Bronchial epithelial cell (primary cell): ENCODE data around the gene CROT. TPM values are rescaled to one million over a fixed set of nuclear protein-coding genes. Genes with fewer than 3 reads are reported as not detected.

Source experiments
- DNase-seq: peaks from one replicate; pipeline ENCODE4 v3.0.0-alpha.2; 2010; ENCODE audit warnings: low read depth
- FAIRE-seq: peaks from 2 replicates; lab custom pipeline; 2011; peaks lifted over from hg19 to GRCh38; lab: Jason Lieb, UNC
- H3K27me3 ChIP-seq: 2 replicates; pipeline ENCODE4 v1.5.1; 2011; ENCODE audit warnings: low read length; ENCODE audit not compliant: control insufficient read depth, insufficient read depth
- H3K36me3 ChIP-seq: 2 replicates; pipeline ENCODE4 v1.5.1; 2011; ENCODE audit warnings: low read length; ENCODE audit not compliant: control insufficient read depth, insufficient read depth
- H3K4me3 ChIP-seq: 2 replicates; pipeline ENCODE4 v1.5.1; 2011; ENCODE audit warnings: mild to moderate bottlenecking, low read depth, low read length, control low read depth
- total RNA-seq: library from RNA; depleted of rRNA; stranded (reverse); fragments of >200 nt; gene quantifications from 2 replicates; pipeline ENCODE4 v1.2.1, GENCODE V29; 2014
- TF ChIP-seq, protein P1 (sequence below): IDR thresholded peaks from 2 replicates; pipeline ENCODE4 v1.5.1; 2011; ENCODE audit warnings: mild to moderate bottlenecking, moderate library complexity, low read length, control low read depth, inconsistent platforms; ENCODE audit not compliant: insufficient read depth, severe bottlenecking

Gene CROT, protein sequence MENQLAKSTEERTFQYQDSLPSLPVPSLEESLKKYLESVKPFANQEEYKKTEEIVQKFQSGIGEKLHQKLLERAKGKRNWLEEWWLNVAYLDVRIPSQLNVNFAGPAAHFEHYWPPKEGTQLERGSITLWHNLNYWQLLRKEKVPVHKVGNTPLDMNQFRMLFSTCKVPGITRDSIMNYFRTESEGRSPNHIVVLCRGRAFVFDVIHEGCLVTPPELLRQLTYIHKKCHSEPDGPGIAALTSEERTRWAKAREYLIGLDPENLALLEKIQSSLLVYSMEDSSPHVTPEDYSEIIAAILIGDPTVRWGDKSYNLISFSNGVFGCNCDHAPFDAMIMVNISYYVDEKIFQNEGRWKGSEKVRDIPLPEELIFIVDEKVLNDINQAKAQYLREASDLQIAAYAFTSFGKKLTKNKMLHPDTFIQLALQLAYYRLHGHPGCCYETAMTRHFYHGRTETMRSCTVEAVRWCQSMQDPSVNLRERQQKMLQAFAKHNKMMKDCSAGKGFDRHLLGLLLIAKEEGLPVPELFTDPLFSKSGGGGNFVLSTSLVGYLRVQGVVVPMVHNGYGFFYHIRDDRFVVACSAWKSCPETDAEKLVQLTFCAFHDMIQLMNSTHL
- total RNA-seq: 12.9 and 16.1 TPM in 2 replicates

DNA sequence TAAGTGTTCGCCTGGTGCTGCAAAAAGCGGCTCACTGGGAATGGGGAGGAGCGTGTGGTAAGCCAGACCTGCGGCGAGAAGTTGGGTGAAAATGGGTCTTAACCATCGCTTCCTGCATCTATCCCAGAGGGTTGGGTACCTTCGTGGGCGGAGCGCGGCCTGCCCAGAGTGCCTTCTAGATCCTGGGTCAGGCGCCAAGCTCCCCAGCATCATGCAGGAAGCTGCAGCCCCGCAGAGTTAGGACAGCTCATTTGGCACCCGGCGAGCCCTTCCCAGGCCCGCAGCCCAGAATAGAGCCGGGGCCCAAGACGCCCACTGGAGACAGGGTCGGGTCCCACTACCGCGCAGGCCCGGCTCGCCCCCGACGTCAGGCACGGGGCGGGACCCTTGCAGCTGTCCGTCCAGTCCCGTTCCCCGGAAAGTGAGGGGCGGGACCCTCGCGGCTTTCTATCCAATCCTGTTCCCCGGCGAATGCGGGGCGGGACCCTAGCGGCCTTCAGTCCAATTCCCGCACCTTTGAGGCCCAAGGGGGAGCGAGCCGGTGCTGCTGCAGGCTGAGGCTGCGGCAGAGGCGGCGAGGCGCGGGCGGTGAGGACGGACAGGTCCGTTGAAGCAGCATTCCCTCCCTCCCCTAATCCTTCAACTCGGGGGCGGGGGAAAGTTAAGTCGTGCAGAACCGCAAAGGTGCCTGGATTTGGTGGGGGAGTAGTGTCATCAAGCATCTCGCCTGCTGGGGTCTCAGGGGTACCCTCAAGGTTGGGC lies at the start of gene CROT:
CROT (plus strand) TSS at position 499 of the 762 bp plus-strand sequence. CDS start 3,405 bp downstream, outside the sequence.
- H3K36me3 ChIP-seq: peaks cover 8% of the 10 kb centered on the region
- DNase-seq: peak; percentile 88
- no peak for FAIRE-seq
- TF ChIP-seq, protein P1, sequence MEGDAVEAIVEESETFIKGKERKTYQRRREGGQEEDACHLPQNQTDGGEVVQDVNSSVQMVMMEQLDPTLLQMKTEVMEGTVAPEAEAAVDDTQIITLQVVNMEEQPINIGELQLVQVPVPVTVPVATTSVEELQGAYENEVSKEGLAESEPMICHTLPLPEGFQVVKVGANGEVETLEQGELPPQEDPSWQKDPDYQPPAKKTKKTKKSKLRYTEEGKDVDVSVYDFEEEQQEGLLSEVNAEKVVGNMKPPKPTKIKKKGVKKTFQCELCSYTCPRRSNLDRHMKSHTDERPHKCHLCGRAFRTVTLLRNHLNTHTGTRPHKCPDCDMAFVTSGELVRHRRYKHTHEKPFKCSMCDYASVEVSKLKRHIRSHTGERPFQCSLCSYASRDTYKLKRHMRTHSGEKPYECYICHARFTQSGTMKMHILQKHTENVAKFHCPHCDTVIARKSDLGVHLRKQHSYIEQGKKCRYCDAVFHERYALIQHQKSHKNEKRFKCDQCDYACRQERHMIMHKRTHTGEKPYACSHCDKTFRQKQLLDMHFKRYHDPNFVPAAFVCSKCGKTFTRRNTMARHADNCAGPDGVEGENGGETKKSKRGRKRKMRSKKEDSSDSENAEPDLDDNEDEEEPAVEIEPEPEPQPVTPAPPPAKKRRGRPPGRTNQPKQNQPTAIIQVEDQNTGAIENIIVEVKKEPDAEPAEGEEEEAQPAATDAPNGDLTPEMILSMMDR: no peak
- H3K27me3 ChIP-seq: no peaks in the 10 kb centered on the region
- H3K4me3 ChIP-seq: peak within 1 kb of the TSS; percentile 83

DNA sequence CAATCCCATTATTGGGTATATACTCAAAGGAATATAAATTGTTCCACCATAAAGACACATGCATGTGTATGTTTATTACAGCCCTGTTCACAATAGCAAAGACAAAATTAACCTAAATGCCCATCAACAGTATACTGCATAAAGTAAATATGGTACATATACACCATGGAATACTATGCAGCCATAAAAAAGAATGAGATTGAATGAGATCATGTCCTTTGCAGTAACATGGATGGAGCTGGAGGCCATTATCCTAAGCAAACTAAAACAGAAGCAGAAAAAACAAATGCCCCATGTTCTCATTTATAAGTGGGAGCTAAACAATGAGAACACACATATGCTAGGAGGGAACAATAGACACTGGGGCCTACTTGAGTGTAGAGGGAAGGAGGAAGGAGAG lies 44.7 kb upstream of the CROT start:
- Histone ChIP-seq H3K4me3 (no peak overlapping the region), H3K36me3 (no peaks in the 10 kb centered on the region), H3K27me3 (no peaks in the 10 kb centered on the region)
- TF ChIP-seq, protein P1: no peak
- DNase-seq (no peak), FAIRE-seq (no peak)

DNA sequence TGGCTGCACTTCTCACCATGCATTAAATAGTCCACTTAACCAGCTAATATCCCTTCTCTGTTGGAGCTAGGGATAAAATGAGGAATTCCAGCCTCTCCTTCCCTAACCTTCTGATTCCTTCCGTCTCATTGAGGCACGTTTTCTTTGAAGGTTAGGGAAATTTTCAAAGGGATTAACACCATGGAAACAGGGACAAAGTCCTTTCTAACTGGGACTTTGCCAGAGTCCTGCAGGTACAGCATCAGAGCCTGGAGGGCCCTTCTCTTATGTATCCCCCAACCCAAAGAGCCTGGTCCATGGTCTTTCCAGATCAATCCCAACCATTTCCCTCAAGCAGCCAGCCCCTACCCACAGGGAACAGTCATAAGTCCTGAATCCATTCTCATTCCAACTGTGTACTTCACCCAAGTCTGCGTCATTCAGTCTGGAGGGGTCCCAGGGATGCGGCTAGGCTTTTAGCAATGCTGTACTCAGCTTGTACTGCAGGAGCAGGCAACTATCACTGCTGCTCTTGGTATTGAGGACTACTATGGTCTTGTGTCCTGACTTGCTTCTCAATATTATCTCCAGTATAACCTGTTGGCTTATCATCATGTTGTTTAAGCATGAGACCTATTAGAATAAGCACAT lies 34.6 kb upstream of the CROT start:
- FAIRE-seq: no peak
- no peak for DNase-seq
- no peaks in the 10 kb centered on the region for H3K36me3 ChIP-seq
- no peak overlapping the region for H3K4me3 ChIP-seq
- TF ChIP-seq, protein P1: no peak
- H3K27me3 ChIP-seq: no peaks in the 10 kb centered on the region

DNA sequence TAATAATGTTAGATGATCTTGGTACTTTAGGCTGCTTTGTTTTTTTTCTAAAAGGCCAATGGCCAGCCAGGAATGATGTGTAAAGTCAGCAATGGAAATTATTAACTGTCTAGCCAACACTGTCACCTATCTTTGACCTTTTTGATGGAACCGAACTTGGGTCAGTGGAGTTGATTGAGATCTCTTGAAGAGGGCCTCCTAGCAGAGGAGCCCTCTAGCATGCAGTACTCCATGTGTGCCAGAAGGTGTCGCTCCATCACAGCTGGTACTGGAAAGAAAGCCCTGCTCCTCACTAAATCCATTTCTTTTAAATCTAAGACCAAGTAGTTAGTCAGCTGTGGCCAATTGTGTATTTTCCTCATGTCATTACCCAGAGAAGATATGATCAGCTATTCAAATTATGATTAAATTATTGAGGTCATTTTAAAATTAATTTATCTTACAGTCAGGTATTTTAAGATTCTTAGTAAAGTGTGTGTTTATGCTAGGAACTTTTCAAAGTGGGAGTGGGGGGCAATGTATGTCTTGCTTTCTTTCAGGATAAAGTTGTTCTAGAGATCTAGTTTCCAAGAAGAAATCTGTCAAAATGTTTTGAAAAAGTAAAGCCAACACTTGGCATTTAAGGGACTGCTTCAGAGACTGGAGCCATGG lies 33.1 kb upstream of the CROT start:
- H3K36me3 ChIP-seq: no peaks in the 10 kb centered on the region
- FAIRE-seq (no peak), DNase-seq (peak; percentile 60)
- no peak overlapping the region for H3K4me3 ChIP-seq
- H3K27me3 ChIP-seq: no peaks in the 10 kb centered on the region
- TF ChIP-seq, protein P1: peak; percentile 96

DNA sequence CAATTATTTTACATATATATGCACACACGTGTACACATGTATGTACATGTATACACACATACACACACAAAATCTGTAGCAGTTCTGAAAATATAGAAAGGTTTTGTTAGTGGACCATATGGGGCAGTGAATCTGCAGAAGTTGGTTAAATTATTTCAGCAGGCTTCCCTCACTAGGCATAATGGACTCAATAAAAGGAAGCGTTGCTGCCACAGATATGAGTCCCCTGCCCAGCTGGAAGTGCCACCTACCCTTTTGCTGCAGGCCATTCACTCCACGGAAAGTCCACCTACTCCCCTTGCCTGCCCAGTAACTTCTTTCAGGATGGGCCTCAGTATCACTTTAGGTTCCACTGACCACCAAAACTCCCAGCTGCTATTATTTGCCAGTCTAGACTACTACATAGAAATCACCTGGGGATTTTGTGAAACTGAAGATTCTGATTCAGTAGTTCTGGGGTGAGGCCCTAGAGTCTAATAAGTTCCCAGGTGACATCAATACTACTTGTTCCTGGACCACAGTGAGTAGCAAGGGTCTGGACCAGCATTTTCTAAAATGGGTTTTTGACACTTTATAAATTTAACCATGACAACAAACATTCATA lies 29.3 kb upstream of the CROT start:
- DNase-seq: peak; percentile 38
- TF ChIP-seq, protein P1: no peak
- Histone ChIP-seq H3K36me3 (no peaks in the 10 kb centered on the region), H3K27me3 (no peaks in the 10 kb centered on the region), H3K4me3 (no peak overlapping the region)
- FAIRE-seq: no peak
